Measurements from ENCODE around the gene SEC23A.

Gene SEC23A

GRCh38 chr14:38982837-38983236, 120.2 kb downstream of the SEC23A start:
- DNase-seq = no peak

- no peak for DNase-seq
Measured at GRCh38 chr14:38982278-38982677, 120.8 kb downstream of the SEC23A start.
